HEK293 (cell line): ENCODE data around the gene MED29.

Experiments
- HOXA7 ChIP-seq: sonication (generic); formaldehyde crosslinking; IDR thresholded peaks from 2 replicates; pipeline ENCODE4 v1.8.1; 2022; ENCODE audit warnings: missing genetic modification reagents, borderline replicate concordance
- KLF1 ChIP-seq: fragments of 450-650 bp; formaldehyde crosslinking; IDR thresholded peaks from 2 replicates; pipeline ENCODE4 v1.5.1; 2016; ENCODE audit warnings: missing biosample characterization, missing genetic modification characterization
- SALL2 ChIP-seq: fragments of 450-650 bp; formaldehyde crosslinking; IDR thresholded peaks from 2 replicates; pipeline ENCODE4 v1.5.0; 2017; ENCODE audit warnings: missing biosample characterization, mild to moderate bottlenecking, missing genetic modification characterization, borderline replicate concordance
- TCF7L2 ChIP-seq: IDR thresholded peaks from 2 replicates; pipeline ENCODE4 v1.6.1; 2011; ENCODE audit warnings: low read depth, mild to moderate bottlenecking, inconsistent platforms, low read length, moderate library complexity, borderline replicate concordance
- YY1 ChIP-seq: fragments of 450-650 bp; formaldehyde crosslinking; IDR thresholded peaks from 2 replicates; pipeline ENCODE4 v1.5.1; 2018; ENCODE audit warnings: missing biosample characterization, missing genetic modification characterization
- ZBTB1 ChIP-seq: fragments of 450-650 bp; formaldehyde crosslinking; IDR thresholded peaks from 2 replicates; pipeline ENCODE4 v1.5.1; 2016; ENCODE audit warnings: missing biosample characterization, missing genetic modification characterization
- ZFP37 ChIP-seq: fragments of 450-650 bp; formaldehyde crosslinking; IDR thresholded peaks from 2 replicates; pipeline ENCODE4 v1.5.1; 2016; ENCODE audit warnings: missing biosample characterization, missing genetic modification characterization
- ZNF174 ChIP-seq: fragments of 450-650 bp; formaldehyde crosslinking; IDR thresholded peaks from 2 replicates; pipeline ENCODE4 v1.5.0; 2017; ENCODE audit warnings: missing biosample characterization, mild to moderate bottlenecking, missing genetic modification characterization
- ZNF184 ChIP-seq: fragments of 450-650 bp; IDR thresholded peaks from 2 replicates; pipeline ENCODE4 v1.5.1; 2018; ENCODE audit warnings: missing biosample characterization, mild to moderate bottlenecking, missing genetic modification characterization
- ZNF2 ChIP-seq: fragments of 450-650 bp; formaldehyde crosslinking; IDR thresholded peaks from 2 replicates; pipeline ENCODE4 v1.5.1; 2016; ENCODE audit warnings: missing biosample characterization, missing genetic modification characterization
- ZNF214 ChIP-seq: fragments of 450-650 bp; formaldehyde crosslinking; IDR thresholded peaks from 2 replicates; pipeline ENCODE4 v1.5.1; 2017; ENCODE audit warnings: missing biosample characterization, mild to moderate bottlenecking, missing genetic modification characterization, borderline replicate concordance
- ZNF239 ChIP-seq: fragments of 450-650 bp; formaldehyde crosslinking; IDR thresholded peaks from 2 replicates; pipeline ENCODE4 v1.5.1; 2016; ENCODE audit warnings: missing biosample characterization, missing genetic modification characterization
- ZNF266 ChIP-seq: fragments of 450-650 bp; formaldehyde crosslinking; IDR thresholded peaks from 2 replicates; pipeline ENCODE4 v1.5.1; 2016; ENCODE audit warnings: missing biosample characterization, missing genetic modification characterization, low read depth
- ZNF416 ChIP-seq: fragments of 450-650 bp; formaldehyde crosslinking; IDR thresholded peaks from 2 replicates; pipeline ENCODE4 v1.5.1; 2016; ENCODE audit warnings: missing biosample characterization, missing genetic modification characterization
- ZNF701 ChIP-seq: fragments of 450-650 bp; formaldehyde crosslinking; IDR thresholded peaks from 2 replicates; pipeline ENCODE4 v1.5.1; 2016; ENCODE audit warnings: missing biosample characterization, missing genetic modification characterization
- ZNF768 ChIP-seq: fragments of 450-650 bp; formaldehyde crosslinking; IDR thresholded peaks from 2 replicates; pipeline ENCODE4 v1.5.1; 2018; ENCODE audit warnings: missing biosample characterization, mild to moderate bottlenecking, missing genetic modification characterization
- ZNF830 ChIP-seq: fragments of 450-650 bp; IDR thresholded peaks from 2 replicates; pipeline ENCODE4 v1.5.0; 2018; ENCODE audit warnings: missing biosample characterization, missing genetic modification characterization, low read depth, mild to moderate bottlenecking, moderate library complexity
- ZSCAN30 ChIP-seq: fragments of 450-650 bp; IDR thresholded peaks from 2 replicates; pipeline ENCODE4 v1.5.1; 2018; ENCODE audit warnings: missing biosample characterization, mild to moderate bottlenecking, missing genetic modification characterization, moderate library complexity
- TF ChIP-seq, protein P1 (sequence below): fragments of 450-650 bp; formaldehyde crosslinking; IDR thresholded peaks from 2 replicates; pipeline ENCODE4 v1.5.1; 2016; ENCODE audit warnings: missing biosample characterization, missing genetic modification characterization, low read depth
- TF ChIP-seq, protein P2 (sequence below): fragments of 450-650 bp; formaldehyde crosslinking; IDR thresholded peaks from 2 replicates; pipeline ENCODE4 v1.5.1; 2016; ENCODE audit warnings: missing biosample characterization, missing genetic modification characterization
- TF ChIP-seq, protein P3 (sequence below): sonication (generic); formaldehyde crosslinking; IDR thresholded peaks from 2 replicates; pipeline ENCODE4 v1.8.1; 2022; ENCODE audit warnings: mild to moderate bottlenecking, moderate library complexity, missing genetic modification reagents
- TF ChIP-seq, protein P4 (sequence below): fragments of 450-650 bp; formaldehyde crosslinking; IDR thresholded peaks from 2 replicates; pipeline ENCODE4 v1.5.0; 2017; ENCODE audit warnings: missing biosample characterization, missing genetic modification characterization, borderline replicate concordance
- TF ChIP-seq, protein P5 (sequence below): fragments of 450-650 bp; formaldehyde crosslinking; IDR thresholded peaks from 2 replicates; pipeline ENCODE4 v1.5.1; 2017; ENCODE audit warnings: missing biosample characterization, missing genetic modification characterization
- TF ChIP-seq, protein P6 (sequence below): fragments of 450-650 bp; formaldehyde crosslinking; IDR thresholded peaks from 2 replicates; pipeline ENCODE4 v1.5.1; 2016; ENCODE audit warnings: missing biosample characterization, missing genetic modification characterization
- TF ChIP-seq, protein P7 (sequence below): fragments of 450-650 bp; formaldehyde crosslinking; conservative IDR thresholded peaks from 2 replicates; pipeline ENCODE4 v1.5.1; 2016; ENCODE audit warnings: low read depth, missing biosample characterization, missing genetic modification characterization

MED29 gene

DNA sequence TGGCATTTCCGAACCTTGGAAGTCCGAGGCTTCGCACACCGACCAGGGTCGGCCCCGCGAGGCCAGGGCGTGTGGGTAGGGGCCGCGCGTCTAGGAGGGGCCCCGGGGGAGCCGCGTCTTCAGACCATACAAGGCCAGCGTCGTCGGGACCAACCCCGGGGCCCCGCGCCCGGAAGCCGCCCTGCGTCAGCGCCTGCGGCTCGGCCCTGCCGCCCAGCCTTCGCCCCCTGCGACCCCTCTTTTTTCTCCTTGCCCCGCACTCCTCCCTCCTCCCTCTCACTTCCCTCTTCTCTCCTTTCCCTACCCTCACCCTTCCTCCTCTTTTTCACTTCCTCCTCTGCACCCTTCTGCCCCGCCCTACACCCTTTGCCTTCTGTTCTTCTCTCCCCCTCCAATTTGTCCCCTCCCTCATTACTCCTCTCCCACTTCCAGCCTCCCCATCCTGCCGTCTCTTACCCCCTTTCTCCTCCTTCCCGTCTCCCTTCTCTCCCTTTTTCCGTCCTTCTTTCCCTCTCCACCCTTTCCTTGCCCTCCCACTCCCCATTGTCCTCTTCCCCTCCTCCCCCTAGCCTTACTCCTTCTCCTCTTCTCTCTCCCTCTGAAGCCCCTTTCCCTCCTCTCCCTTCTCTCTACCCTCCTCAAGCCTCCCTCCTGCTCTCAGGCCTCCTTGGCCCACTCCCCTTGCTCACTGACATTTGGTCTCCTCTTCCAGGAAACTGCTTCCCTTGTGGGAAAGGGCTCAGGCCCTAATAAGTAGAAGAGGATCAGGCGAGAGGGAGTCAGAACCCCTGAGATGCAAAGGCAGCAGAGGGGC is 19.0 kb downstream of the MED29 start (continued):
- TF ChIP-seq, protein P1, sequence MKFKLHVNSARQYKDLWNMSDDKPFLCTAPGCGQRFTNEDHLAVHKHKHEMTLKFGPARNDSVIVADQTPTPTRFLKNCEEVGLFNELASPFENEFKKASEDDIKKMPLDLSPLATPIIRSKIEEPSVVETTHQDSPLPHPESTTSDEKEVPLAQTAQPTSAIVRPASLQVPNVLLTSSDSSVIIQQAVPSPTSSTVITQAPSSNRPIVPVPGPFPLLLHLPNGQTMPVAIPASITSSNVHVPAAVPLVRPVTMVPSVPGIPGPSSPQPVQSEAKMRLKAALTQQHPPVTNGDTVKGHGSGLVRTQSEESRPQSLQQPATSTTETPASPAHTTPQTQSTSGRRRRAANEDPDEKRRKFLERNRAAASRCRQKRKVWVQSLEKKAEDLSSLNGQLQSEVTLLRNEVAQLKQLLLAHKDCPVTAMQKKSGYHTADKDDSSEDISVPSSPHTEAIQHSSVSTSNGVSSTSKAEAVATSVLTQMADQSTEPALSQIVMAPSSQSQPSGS = no peak
- TF ChIP-seq ZNF768 (tag by site-specific recombination) (no peak), ZNF2 (tag by site-specific recombination) (no peak), ZSCAN30 (peak; percentile 72), ZNF174 (no peak), ZNF266 (tag by site-specific recombination) (peak; percentile 24), HOXA7 (CRISPR knock-in tag) (no peak), ZNF184 (tag by site-specific recombination) (no peak; the same call in 1 of the 2 replicates), TCF7L2 (no peak), ZNF416 (tag by site-specific recombination) (0 out of 2 replicates have a peak, but pooled peaks have one; percentile 2), ZFP37 (tag by site-specific recombination) (no peak), ZBTB1 (tag by site-specific recombination) (0 out of 2 replicates have a peak, but pooled peaks have one; percentile 30), SALL2 (peak; percentile 98), KLF1 (tag by site-specific recombination) (peak; percentile 98), ZNF214 (tag by site-specific recombination) (no peak; the same call in 1 of the 2 replicates), ZNF701 (tag by site-specific recombination) (0 out of 2 replicates have a peak, but pooled peaks have one; percentile 73), YY1 (tag by site-specific recombination) (no peak), ZNF239 (tag by site-specific recombination) (peak; percentile 70; the same call in 1 of the 2 replicates), ZNF830 (no peak)
- TF ChIP-seq, protein P2, sequence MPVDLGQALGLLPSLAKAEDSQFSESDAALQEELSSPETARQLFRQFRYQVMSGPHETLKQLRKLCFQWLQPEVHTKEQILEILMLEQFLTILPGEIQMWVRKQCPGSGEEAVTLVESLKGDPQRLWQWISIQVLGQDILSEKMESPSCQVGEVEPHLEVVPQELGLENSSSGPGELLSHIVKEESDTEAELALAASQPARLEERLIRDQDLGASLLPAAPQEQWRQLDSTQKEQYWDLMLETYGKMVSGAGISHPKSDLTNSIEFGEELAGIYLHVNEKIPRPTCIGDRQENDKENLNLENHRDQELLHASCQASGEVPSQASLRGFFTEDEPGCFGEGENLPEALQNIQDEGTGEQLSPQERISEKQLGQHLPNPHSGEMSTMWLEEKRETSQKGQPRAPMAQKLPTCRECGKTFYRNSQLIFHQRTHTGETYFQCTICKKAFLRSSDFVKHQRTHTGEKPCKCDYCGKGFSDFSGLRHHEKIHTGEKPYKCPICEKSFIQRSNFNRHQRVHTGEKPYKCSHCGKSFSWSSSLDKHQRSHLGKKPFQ (tag by site-specific recombination) = no peak
- TF ChIP-seq, protein P3, sequence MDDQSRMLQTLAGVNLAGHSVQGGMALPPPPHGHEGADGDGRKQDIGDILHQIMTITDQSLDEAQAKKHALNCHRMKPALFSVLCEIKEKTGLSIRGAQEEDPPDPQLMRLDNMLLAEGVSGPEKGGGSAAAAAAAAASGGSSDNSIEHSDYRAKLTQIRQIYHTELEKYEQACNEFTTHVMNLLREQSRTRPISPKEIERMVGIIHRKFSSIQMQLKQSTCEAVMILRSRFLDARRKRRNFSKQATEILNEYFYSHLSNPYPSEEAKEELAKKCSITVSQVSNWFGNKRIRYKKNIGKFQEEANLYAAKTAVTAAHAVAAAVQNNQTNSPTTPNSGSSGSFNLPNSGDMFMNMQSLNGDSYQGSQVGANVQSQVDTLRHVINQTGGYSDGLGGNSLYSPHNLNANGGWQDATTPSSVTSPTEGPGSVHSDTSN (CRISPR knock-in tag) = no peak
- TF ChIP-seq, protein P4, sequence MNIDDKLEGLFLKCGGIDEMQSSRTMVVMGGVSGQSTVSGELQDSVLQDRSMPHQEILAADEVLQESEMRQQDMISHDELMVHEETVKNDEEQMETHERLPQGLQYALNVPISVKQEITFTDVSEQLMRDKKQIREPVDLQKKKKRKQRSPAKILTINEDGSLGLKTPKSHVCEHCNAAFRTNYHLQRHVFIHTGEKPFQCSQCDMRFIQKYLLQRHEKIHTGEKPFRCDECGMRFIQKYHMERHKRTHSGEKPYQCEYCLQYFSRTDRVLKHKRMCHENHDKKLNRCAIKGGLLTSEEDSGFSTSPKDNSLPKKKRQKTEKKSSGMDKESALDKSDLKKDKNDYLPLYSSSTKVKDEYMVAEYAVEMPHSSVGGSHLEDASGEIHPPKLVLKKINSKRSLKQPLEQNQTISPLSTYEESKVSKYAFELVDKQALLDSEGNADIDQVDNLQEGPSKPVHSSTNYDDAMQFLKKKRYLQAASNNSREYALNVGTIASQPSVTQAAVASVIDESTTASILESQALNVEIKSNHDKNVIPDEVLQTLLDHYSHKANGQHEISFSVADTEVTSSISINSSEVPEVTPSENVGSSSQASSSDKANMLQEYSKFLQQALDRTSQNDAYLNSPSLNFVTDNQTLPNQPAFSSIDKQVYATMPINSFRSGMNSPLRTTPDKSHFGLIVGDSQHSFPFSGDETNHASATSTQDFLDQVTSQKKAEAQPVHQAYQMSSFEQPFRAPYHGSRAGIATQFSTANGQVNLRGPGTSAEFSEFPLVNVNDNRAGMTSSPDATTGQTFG = peak; percentile 97
- TF ChIP-seq, protein P5, sequence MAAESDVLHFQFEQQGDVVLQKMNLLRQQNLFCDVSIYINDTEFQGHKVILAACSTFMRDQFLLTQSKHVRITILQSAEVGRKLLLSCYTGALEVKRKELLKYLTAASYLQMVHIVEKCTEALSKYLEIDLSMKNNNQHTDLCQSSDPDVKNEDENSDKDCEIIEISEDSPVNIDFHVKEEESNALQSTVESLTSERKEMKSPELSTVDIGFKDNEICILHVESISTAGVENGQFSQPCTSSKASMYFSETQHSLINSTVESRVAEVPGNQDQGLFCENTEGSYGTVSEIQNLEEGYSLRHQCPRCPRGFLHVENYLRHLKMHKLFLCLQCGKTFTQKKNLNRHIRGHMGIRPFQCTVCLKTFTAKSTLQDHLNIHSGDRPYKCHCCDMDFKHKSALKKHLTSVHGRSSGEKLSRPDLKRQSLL (tag by site-specific recombination) = no peak; the same call in none of the 2 replicates
- TF ChIP-seq, protein P6, sequence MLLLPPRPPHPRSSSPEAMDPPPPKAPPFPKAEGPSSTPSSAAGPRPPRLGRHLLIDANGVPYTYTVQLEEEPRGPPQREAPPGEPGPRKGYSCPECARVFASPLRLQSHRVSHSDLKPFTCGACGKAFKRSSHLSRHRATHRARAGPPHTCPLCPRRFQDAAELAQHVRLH (tag by site-specific recombination) = peak; percentile 85
- TF ChIP-seq, protein P7, sequence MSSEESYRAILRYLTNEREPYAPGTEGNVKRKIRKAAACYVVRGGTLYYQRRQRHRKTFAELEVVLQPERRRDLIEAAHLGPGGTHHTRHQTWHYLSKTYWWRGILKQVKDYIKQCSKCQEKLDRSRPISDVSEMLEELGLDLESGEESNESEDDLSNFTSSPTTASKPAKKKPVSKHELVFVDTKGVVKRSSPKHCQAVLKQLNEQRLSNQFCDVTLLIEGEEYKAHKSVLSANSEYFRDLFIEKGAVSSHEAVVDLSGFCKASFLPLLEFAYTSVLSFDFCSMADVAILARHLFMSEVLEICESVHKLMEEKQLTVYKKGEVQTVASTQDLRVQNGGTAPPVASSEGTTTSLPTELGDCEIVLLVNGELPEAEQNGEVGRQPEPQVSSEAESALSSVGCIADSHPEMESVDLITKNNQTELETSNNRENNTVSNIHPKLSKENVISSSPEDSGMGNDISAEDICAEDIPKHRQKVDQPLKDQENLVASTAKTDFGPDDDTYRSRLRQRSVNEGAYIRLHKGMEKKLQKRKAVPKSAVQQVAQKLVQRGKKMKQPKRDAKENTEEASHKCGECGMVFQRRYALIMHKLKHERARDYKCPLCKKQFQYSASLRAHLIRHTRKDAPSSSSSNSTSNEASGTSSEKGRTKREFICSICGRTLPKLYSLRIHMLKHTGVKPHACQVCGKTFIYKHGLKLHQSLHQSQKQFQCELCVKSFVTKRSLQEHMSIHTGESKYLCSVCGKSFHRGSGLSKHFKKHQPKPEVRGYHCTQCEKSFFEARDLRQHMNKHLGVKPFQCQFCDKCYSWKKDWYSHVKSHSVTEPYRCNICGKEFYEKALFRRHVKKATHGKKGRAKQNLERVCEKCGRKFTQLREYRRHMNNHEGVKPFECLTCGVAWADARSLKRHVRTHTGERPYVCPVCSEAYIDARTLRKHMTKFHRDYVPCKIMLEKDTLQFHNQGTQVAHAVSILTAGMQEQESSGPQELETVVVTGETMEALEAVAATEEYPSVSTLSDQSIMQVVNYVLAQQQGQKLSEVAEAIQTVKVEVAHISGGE = peak; percentile 68
